ENCODE results near the gene MAP2K5. TPM values are rescaled to one million over a fixed set of nuclear protein-coding genes. Genes with fewer than 3 reads are reported as not detected.

Gene MAP2K5
- total RNA-seq, 1 donor from 2014 or later = 25.5 TPM

DNA sequence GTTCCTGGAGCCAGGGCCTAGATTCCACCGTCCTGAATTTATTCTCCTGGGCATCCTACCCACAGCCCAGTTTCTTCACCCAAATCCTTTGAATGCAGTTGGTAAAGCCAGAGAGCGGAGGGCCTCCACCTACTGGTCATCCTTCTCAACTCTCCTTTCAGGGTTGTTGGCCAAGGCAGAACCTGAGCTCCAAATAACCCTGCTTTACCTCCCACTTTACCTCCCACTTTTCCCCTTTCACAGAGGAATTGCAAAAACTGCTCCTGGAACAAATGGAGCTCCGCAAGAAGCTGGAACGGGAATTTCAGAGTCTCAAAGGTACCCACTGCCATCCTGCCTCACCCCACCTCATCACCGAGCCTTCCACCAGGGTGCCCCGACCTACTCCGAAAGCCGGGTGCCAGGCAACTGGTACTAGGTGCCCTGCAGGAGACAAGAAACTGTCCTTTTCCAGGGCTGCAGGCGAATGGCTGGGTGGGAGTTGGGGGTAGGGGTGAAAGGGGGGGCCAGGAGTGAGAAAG, 289.6 kb downstream of the MAP2K5 start:
- peaks cover 92% of the 10 kb centered on the region for H3K27me3 ChIP-seq (ENCODE audit: low read depth)
- TF ChIP-seq, protein P1, sequence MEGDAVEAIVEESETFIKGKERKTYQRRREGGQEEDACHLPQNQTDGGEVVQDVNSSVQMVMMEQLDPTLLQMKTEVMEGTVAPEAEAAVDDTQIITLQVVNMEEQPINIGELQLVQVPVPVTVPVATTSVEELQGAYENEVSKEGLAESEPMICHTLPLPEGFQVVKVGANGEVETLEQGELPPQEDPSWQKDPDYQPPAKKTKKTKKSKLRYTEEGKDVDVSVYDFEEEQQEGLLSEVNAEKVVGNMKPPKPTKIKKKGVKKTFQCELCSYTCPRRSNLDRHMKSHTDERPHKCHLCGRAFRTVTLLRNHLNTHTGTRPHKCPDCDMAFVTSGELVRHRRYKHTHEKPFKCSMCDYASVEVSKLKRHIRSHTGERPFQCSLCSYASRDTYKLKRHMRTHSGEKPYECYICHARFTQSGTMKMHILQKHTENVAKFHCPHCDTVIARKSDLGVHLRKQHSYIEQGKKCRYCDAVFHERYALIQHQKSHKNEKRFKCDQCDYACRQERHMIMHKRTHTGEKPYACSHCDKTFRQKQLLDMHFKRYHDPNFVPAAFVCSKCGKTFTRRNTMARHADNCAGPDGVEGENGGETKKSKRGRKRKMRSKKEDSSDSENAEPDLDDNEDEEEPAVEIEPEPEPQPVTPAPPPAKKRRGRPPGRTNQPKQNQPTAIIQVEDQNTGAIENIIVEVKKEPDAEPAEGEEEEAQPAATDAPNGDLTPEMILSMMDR (IDR thresholded peaks at IDR 0.05) = no peak
- H3K27ac ChIP-seq = no peak overlapping the region
- H3K36me3 ChIP-seq = no peaks in the 10 kb centered on the region
- intact Hi-C loops (cut with DNase I) = no loop called here
- H3K4me3 ChIP-seq = no peak overlapping the region
- H3K9me3 ChIP-seq = no peaks in the 10 kb centered on the region
- H3K4me1 ChIP-seq = peaks cover 68% of the 10 kb centered on the region
- no peak for ATAC-seq
- no peak for DNase-seq

DNA sequence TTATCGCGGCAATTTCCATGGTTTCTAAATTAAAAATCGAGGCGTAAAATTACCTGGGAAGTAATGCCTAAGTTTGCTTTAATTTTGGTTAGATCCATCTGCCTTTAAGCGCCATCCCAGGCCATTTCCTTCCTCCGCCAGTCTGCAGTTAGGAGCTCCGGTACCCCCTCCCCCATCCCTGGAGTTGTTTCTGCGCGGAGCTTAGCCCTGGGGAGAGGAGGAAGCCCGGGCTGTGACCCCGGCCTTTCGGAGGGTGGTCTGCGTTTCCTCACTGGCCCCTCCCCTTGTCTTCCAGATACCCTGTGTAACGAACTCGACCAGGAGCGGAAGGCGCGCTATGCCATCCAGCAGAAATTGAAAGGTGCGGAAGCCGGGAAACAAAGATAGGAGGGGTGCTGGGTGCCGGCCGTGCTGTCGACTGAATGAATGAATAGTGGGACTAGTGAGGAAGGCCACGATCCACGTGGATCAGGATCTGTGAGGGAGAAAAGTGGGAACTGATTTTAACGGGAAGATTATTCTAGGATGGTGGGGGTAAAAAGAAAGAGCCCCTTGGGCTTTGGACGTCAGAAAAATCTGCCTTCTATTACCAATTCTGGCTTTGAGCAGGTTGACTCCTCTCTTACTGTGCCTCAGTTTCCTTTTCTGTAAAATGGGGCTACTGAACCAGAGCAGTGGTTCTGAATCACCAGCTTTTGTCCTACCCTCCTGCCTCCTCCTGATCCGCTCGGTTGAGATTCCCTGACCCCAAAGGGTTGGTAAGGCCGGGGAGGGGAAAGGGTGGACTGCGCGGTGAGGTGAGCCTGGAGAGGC, 290.6 kb downstream of the MAP2K5 start:
- no peak overlapping the region for H3K27ac ChIP-seq
- H3K4me1 ChIP-seq = peaks cover 58% of the 10 kb centered on the region
- no peaks in the 10 kb centered on the region for H3K36me3 ChIP-seq
- H3K27me3 ChIP-seq (ENCODE audit: low read depth) = peaks cover 82% of the 10 kb centered on the region
- peak overlapping the region; percentile 55 for H3K4me3 ChIP-seq
- DNase-seq = no peak
- intact Hi-C loops (cut with DNase I) = no loop called here
- ATAC-seq = no peak
- H3K9me3 ChIP-seq = no peaks in the 10 kb centered on the region
- TF ChIP-seq, protein P1 (IDR thresholded peaks at IDR 0.05) = no peak

DNA sequence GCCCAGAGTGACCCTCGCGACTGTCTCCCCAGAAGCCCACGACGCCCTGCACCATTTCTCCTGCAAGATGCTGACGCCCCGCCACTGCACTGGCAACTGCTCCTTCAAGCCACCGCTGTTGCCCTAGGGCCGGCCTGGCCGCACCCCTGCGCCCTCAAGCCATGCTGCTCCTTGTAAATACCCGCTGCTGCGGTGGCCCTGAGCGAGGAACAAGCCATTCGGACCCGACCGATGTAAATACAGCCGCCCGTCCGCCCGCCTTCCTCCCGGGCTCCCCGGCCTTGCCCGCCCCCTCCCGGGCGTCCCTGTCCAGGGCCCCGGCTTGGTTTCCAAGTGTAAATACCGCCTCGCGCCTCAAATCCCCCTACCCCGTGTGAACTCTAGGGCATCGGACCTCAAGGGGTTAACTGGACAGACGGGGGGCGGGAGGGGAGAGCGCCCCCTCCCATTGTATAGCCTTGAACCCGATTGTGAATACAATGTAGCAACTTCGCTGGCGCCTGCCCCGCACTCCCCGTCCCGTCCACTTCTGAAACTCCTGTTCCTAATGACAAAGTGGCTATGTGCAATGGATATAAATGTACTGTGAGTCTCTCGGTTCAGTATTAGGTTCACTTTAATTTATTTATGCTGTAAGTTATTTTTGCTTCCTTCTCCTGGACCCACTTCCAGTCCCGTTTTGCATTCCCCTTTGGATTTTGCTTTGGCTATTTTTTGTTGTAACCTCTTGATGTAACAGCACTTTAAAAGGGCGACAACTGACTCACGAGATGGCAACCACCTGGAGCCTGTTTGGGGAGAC, 291.4 kb downstream of the MAP2K5 start:
- peaks cover 55% of the 10 kb centered on the region for H3K4me1 ChIP-seq
- no peak overlapping the region for H3K27ac ChIP-seq
- peak overlapping the region; percentile 55 for H3K4me3 ChIP-seq
- peak; percentile 36 to 40 for ATAC-seq
- no peaks in the 10 kb centered on the region for H3K9me3 ChIP-seq
- H3K27me3 ChIP-seq (ENCODE audit: low read depth) = peaks cover 74% of the 10 kb centered on the region
- intact Hi-C loops (cut with DNase I) = no loop called here
- TF ChIP-seq, protein P1 (IDR thresholded peaks at IDR 0.05) = peak; percentile 50
- DNase-seq = no peak
- H3K36me3 ChIP-seq = no peaks in the 10 kb centered on the region

DNA sequence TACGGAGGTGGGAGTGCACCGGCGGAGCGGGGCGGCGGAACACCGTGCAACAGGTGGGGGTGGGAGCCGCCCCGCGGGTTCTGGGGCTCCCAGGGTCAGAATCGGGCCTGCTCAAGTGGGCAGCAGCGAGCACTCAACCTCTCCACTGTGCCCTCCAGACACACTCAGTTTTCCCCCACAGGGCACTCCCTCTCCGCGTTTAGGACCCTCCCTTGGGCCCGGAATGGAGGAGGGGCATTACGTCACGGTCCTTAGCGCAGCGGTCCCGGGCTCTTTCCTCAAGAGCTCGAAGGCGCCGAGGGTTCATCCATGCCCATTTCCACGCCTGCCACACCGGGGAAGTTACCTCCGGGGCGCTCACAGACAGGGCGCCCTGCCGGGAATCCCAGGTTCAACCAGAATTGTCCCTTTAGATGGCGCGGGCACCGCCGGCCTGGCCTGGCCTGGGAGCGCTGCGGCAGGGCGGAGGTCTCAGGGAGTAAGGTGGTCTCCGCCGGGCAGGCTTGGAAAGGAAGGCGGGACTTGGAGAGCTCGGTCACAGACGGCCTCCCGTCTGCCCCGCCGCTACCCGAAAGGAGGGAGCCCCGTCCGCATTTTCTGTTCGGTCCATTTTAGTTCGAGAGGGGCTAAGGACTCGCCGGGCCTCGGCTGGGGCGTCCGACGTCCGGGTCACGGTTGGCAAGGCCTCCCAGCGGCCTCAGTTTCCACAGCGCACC, 292.2 kb downstream of the MAP2K5 start:
- Histone ChIP-seq H3K27me3 (ENCODE audit: low read depth) (peaks cover 66% of the 10 kb centered on the region), H3K27ac (no peak overlapping the region), H3K36me3 (no peaks in the 10 kb centered on the region), H3K4me3 (peak overlapping the region; percentile 55), H3K9me3 (no peaks in the 10 kb centered on the region), H3K4me1 (peaks cover 54% of the 10 kb centered on the region)
- TF ChIP-seq, protein P1 (IDR thresholded peaks at IDR 0.05) = no peak
- intact Hi-C loops (cut with DNase I) = no loop called here
- peak; percentile 5 to 11 for ATAC-seq
- DNase-seq = no peak
